DMS153 treated with DMSO at 0.1 percent for 48 hours (cell line): ENCODE results near the gene IL2RG.
A peak's percentile ranks its signal among the peaks of the same experiment; 100 is the strongest.

ENCODE experiments used
- DNase-seq: peaks from one replicate; lab custom pipeline; 2025; ENCODE audit not compliant: unreplicated experiment; lab: John Stamatoyannopoulos, UW

IL2RG gene

DNA sequence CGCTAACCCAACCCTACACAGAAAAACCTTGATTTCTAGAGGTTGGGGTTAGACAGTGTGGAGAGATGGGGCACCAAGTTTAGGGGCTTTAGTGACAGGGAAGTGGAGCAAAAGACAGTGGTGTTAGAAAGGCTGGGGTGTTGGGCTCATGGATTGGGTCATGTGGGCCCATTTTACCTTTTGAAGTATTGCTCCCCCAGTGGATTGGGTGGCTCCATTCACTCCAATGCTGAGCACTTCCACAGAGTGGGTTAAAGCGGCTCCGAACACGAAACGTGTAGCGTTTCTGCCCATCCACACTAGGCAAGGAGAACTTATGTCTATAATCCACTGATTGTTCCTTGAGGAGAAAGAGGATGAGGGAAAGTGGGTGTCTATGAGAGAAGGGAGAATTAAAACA, 2.3 kb downstream of the IL2RG start:
- no peak for DNase-seq

DNA sequence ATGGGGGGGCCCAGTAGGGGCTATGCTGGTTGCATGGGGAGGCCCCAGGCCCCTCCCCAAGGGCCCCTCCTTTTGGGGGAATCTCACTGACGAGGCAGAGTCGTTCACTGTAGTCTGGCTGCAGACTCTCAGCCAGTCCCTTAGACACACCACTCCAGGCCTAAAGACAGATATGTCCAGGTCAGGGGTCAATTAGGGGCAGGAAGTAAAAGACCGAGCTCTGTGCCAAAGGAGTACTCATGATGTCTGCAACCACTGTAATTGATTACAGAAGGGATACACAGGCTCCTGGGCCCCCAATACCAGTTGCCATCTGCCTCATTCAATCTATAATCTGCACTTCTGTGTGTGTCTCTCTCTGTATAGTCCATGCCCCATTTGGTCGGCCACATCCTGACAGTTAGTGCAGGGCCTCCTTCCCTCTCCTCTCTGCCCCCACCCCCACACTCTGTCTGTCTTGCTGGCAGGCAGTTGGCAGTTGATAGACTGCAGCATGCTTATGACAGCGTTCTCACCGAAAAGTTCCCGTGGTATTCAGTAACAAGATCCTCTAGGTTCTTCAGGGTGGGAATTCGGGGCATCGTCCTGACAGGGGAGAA, 3.5 kb downstream of the IL2RG start:
- DNase-seq = no peak

DNA sequence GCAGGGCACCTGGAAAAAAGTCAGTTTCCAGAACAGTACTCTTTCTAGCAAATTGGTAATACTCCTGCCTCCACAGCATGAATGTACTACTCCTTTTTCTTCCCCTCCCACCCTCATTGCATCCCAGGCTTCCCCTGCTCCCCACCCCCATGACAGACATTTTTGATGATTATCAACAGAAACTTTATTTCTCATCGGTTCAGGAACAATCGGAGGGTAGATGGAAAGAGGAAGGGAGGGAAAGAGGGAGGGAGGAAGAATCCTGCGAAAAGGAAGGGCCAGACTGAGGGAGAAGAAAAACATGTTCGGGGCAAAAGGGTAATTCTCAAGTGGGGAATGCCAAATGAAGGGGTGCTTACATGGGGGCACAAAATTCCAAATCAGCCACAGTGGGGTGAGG, 4.1 kb downstream of the IL2RG start:
- no peak for DNase-seq

DNA sequence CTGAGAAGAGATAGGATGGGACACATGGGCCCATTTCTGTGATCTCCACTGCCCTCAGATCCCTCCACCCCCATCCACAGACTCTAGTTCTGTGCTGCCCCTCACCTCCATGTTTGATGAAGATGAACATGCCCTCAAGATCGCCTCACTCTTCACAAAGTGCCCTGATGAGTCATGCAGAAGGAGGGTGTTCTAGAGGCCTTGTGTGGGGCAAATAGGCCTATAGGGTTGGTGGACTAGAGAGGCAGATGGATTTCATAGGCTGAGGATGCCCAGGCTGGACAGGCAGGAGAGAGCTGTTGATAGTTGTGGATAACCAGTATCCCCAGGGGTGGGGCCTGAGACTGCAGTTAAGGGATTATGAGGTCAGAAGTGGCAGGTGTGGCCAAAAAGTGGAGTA, 5.0 kb downstream of the IL2RG start, which contains the start of gene CXorf65:
Gene CXorf65, minus strand, starts transcription at position 314 of the 400 bp plus-strand sequence. Its CDS starts 184 bp downstream, at position 130.
- no peak for DNase-seq

DNA sequence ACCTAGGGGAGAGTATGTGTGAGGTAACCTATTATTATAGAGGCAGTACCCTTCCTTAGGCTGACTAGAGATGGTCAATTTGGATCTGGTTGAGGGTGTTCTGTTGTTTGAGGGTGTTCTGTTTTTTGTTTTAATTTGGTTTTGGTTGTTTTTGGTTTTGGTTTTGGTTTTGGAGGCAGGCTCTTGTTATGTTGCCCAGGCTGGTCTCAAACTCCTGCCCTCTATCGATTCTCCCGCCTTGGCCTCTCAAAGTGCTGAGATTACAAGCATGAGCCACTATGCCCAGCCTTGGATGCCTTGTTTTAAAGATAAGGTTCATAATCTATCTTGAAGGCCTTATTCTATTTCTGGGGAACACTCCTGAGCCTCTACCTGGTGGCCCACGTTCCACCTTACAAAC, 5.7 kb downstream of the IL2RG start:
- DNase-seq = no peak

DNA sequence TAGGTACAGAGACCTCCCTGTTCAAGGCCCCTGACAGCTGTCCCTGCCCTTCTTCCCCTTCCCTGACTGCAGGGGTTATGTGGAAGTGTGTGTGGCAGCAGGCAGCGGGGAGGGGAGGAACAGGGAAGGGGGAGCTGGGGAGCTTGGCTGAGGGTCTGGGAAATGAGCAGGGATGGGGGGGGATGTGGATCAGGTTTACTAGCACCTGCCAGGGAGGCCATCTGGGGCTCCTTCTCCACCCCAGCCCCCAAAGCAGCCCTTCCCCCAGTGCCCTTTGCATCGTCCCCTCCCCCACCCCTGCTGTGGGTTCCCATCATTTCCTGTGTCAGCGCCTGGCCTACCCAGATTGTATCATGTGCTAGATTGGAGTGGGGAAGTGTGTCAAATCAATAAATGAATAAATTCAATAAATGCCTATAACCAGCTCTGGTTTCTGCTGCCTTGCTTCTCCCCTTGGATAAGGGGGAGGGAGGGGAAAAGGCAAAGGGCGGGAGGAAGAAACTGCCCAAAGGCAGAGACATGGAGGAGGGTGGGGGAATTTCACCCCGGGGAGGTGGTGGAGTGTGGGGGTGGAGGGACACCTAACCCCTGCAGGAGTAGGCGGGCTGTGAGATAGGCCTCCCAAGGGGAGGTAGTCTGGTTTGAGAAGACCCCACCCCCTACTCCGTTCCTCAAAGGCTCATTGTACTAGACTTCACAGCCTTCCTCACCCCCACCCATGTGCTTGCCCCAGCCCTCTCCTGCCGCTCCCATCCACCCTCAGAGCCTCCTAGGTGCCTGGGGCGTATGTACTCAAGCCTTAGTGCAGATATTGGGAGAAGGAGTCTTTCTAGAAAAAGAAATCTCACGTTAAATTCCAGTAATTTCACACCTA, 8.0 kb downstream of the IL2RG start:
- DNase-seq = no peak

DNA sequence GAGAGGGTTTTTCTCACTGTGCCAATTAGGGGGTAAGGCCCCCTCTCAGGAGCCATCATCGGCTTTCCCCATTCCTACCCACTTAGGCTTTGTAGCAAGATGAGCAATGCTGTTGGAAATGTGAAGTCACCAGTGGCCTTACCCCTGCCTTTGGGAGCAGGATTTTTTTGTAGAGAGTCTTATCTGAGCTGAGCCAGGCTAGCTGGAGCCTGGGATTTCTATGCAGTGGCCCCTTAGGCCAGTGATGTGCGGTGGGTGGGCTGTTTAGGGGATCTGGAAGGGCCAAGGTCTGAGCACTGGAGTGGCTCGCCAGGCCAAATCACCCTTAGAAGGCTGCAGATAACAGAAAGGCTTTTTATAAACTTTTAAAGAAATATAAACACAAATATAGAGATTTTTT, 9.1 kb downstream of the IL2RG start:
- no peak for DNase-seq

DNA sequence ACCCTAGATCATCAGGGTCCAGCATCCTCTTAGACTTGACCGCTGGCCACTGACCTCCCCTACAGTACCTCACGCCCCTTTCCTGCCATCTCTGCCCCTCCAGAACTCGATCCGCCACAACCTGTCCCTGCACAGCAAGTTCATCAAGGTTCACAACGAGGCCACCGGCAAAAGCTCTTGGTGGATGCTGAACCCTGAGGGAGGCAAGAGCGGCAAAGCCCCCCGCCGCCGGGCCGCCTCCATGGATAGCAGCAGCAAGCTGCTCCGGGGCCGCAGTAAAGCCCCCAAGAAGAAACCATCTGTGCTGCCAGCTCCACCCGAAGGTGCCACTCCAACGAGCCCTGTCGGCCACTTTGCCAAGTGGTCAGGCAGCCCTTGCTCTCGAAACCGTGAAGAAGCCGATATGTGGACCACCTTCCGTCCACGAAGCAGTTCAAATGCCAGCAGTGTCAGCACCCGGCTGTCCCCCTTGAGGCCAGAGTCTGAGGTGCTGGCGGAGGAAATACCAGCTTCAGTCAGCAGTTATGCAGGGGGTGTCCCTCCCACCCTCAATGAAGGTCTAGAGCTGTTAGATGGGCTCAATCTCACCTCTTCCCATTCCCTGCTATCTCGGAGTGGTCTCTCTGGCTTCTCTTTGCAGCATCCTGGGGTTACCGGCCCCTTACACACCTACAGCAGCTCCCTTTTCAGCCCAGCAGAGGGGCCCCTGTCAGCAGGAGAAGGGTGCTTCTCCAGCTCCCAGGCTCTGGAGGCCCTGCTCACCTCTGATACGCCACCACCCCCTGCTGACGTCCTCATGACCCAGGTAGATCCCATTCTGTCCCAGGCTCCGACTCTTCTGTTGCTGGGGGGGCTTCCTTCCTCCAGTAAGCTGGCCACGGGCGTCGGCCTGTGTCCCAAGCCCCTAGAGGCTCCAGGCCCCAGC, 10.5 kb downstream of the IL2RG start:
- no peak for DNase-seq

DNA sequence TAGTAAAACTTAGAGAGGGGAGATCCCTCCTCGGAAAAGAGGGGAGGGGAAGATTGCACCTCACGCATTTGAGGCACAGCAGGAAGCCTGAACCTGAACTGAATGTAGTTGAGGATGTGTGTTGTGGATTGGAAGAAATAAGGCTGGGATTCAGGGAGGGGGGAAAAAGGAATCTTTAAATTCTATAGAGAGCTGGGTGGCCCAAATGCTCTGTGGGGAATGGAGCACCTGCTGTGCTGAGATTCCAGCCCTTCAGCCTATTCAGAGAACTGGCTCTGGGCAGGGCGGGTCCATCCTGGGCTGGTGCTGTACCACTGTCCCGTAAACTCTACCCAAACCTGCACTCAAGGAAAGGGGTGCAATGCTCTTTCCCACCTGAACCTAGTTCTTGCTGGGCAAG, 11.6 kb downstream of the IL2RG start:
- no peak for DNase-seq

DNA sequence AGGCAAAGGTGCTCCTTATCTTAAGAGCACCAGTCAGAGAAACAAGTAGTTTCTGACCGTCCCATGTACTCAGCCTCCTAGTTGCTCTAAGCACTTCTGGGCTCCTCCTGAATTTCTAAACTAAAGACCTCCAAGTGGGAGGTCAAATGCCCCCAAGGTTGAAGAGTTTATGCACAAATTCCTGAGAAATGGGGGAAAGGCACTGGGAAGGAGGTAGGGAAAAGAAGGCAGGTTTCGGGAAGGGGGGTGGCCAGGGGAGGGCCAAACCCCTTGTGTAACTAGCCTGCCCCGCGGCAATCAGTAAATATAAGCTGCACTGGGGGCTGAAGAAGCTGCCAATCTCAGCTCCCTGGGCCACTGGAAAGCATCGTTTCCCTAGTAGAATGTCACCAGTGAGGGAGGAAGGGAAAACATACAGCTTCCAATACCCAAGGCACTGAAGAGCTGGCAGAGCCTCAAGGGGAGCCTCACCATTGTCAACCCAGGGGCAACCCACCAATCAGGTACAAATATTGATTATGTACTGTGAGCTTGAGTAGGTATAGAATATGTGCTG, 12.3 kb downstream of the IL2RG start:
- DNase-seq = no peak

DNA sequence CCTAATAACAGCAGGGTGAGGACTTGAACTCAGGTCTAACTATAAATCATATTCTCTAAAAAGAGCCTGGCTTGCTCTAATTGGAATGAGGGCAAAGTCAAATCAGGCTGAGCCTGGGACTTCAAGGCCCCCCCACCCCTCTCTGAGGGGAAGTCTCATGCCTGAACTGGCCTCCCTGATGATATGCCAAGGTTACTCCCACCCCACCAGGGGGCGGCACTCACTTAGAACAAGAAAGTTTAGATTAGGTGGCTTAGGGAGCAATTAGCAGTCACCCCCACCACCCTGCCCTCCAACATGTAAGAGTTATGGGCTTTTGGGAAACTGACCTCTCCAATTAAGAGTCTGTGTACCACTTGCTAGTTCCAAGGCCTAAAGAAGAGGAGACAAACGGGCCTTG, 13.1 kb downstream of the IL2RG start:
- no peak for DNase-seq

DNA sequence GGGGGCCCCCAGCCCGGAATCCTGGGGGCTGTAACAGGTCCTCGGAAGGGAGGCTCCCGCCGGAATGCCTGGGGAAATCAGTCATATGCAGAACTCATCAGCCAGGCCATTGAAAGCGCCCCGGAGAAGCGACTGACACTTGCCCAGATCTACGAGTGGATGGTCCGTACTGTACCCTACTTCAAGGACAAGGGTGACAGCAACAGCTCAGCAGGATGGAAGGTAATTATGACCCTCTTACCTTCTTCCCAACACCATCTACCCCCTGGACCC, 14.7 kb downstream of the IL2RG start:
- DNase-seq = no peak

DNA sequence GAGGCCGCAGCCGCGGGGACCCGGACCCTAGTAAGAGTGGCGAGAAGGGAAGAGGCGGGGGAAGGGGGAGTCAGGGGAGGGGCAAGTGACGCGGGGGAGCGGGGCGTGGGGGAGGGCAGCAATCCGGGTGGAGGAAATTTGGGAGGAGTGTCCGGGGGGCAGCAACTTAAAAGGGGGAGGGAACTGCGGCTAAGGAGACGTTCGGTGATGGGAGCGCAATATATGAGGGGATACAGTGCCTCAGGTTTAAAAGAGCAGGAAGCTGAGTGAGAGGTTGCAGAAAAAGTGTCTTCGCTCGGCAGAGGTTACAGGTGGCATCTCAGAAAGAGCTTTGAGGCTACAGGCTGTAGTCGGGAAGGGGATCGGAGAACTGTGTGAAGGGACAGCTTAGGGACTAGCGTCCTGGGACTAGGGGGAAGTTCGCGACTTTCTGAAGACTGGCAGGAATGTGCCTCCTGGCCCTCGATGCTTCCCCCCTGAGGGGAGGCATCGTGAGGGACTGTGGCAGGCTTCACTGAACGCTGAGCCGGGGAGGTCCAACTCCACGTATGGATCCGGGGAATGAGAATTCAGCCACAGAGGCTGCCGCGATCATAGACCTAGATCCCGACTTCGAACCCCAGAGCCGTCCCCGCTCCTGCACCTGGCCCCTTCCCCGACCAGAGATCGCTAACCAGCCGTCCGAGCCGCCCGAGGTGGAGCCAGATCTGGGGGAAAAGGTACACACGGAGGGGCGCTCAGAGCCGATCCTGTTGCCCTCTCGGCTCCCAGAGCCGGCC, 15.2 kb downstream of the IL2RG start:
- DNase-seq = no peak

DNA sequence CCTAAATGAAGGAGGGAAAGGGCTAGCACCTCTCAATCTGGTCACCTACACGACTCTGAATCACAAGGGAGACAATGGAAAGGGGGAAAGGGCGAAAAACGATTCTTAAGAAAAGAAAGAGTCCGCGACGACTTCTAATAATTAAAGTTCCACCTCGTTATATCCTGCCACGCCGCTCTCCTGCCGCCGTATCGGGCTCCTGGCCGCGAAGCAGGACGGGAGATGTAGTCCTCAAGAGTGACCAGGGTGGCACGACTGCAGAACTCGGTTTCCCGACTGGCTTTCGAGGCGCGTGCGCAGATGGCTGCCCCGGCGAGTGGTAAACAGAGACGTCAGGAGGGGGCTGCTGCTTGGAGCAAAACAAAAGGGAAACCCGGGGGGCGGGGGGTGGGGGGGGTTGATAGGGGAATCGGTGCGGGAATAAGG, 15.8 kb downstream of the IL2RG start, which contains the start of gene FOXO4:
Gene FOXO4, plus strand, starts transcription at position 297 of the 426 bp plus-strand sequence. CDS start 678 bp downstream, outside the sequence.
- DNase-seq = peak; percentile 6

DNA sequence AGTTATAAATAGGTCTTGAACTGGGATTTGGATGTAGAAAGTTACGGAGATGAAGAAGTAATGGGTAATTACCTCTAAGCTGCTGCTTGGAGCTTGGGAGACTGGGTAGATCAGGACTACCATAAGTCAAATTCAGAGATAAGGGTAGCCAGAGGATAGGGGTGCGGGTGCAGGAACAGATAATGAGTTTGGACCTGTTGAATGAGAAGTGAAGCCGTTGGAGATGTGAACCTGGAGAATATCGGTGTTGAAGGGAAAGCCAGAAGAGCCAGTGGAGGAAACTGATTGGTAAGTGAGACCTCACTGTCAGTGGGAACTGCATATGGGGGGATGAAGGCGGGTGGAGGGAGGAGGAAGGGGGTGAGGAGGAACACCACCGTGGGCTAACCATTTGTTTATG, 16.3 kb downstream of the IL2RG start:
- no peak for DNase-seq

DNA sequence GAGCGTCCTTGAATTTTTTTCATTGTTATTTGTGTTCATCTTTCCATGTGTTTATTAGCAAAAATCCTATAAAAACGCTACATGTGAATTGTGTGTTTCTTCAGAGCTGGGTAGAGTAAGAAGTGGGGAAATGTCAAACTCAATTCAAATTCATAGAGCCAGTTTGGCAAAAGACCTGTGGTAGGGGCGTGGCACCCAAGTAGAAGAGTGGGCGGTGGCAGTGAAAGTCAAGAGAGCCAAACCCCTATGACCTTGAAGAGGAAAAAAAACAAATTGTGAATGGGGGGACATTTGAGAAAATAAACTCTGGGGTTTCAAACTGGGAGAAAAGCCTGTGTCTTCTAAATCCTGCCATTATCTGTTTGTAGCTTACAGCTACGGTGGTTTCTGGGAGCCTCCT, 20.1 kb downstream of the IL2RG start:
- no peak for DNase-seq

DNA sequence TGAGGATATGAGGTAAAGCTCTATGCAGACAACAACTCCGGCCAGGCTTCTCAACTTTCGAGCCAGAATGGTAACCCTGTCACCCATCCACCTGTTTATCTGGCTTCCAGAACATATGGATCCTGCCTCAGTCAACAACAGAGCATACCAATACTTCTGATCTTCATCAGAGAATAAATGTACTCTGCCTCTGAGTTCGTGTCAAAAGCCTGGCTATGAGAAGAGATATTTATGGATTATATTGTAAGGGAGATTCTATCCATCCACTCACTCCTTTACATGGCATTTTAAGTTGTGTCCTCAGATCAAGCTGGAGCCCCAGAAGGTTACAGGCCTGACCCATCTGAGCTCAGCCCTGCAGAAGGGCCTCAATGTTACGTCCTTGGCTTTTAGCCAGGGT, 25.5 kb downstream of the IL2RG start:
- DNase-seq = no peak

DNA sequence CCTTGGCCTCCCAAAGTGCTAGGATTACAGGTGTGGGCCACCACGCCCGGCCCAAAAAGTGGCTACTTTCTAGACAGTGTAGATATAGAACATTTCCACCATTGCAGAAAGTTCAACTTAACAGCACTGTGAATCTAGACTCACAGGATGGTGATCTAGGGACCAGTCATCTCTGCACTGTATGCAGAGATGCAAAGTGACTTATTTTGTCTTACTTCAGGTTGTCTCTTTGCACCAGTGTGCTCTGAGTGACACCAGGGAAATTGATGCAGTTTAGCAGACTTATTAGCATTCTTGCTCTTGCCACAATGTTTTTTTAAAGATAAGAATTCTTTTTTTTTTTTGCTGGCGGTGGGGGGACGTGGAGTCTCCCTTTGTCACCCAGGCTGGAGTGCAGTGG, 28.6 kb downstream of the IL2RG start:
- no peak for DNase-seq

DNA sequence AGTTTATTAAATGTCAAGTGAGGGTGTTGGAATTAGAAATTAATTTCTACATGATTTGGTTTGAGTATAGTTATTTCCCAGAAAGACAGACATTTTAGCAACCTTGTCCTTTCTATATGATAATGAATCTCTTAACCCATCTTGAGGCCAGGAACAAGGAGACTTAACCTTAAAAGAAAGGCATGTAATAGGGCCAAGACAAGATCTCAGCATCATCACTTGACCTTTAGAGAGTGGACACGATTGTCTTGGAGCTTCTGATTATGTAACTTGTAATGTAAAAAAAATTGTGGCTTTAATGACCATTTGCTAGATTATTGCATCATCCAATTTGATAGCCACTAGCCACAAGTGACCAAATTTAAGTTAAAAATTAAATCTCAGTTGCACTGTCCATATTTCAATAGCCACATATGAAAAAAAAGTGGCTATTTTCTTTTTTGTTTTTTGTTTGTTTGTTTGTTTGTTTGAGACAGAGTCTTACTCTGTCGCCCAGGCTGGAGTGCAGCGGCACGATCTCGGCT, 29.2 kb downstream of the IL2RG start:
- DNase-seq = no peak
